HG03066 (cell line): ENCODE results near the gene RRAD.

Source experiments
- ATAC-seq: cut with Tn5 transposase; IDR thresholded peaks from one replicate; pipeline ENCODE4 v1.9.1; 2021; ENCODE audit warnings: low read depth; ENCODE audit not compliant: unreplicated experiment

RRAD gene

GRCh38 chr16:66919569-66920298, 5.6 kb downstream of the RRAD start:
- no peak for ATAC-seq

GRCh38 chr16:66918803-66919568, 6.3 kb downstream of the RRAD start, which contains the start of gene CDH16:
TSS of gene CDH16 (minus strand) at chr16:66918885. CDS start at chr16:66918065, 820 bp downstream.
- ATAC-seq = no peak

GRCh38 chr16:66918355-66918754, 7.0 kb downstream of the RRAD start:
- ATAC-seq = no peak

GRCh38 chr16:66917741-66918140, 7.6 kb downstream of the RRAD start:
- ATAC-seq = no peak

GRCh38 chr16:66916518-66916917, 8.8 kb downstream of the RRAD start:
- no peak for ATAC-seq

- no peak for ATAC-seq
Observed at GRCh38 chr16:66915041-66915440, 10.3 kb downstream of the RRAD start.

- no peak for ATAC-seq
Observed at GRCh38 chr16:66914541-66914940, 10.8 kb downstream of the RRAD start.

GRCh38 chr16:66913711-66914110, 11.6 kb downstream of the RRAD start:
- ATAC-seq = no peak

GRCh38 chr16:66913081-66913480, 12.3 kb downstream of the RRAD start:
- no peak for ATAC-seq

GRCh38 chr16:66911801-66912200, 13.5 kb downstream of the RRAD start:
- no peak for ATAC-seq

- ATAC-seq = no peak
Observed at GRCh38 chr16:66911112-66911511, 14.2 kb downstream of the RRAD start.

- no peak for ATAC-seq
Observed at GRCh38 chr16:66910175-66910940, 15.0 kb downstream of the RRAD start.

GRCh38 chr16:66908762-66909559, 16.4 kb downstream of the RRAD start:
- no peak for ATAC-seq

GRCh38 chr16:66908116-66908515, 17.2 kb downstream of the RRAD start:
- no peak for ATAC-seq

GRCh38 chr16:66906916-66907836, 18.2 kb downstream of the RRAD start:
- ATAC-seq = no peak

- ATAC-seq = no peak
Observed at GRCh38 chr16:66905633-66906539, 19.4 kb downstream of the RRAD start.

GRCh38 chr16:66904846-66905632, 20.3 kb downstream of the RRAD start:
- ATAC-seq = no peak

- ATAC-seq = no peak
Observed at GRCh38 chr16:66904428-66904845, 20.9 kb downstream of the RRAD start.
